ENCODE results near the gene WNT16.

Gene WNT16

GRCh38 chr7:121390109-121390508, 61.3 kb downstream of the WNT16 start:
- H3K4me1 ChIP-seq (ENCODE audit: low read length), result peaks cover 34% of the 10 kb centered on the region
- H3K9me3 ChIP-seq (replicated peaks; ENCODE audit: insufficient read depth, low read length), result no peaks in the 10 kb centered on the region
- no peaks in the 10 kb centered on the region for H3K27me3 ChIP-seq (replicated peaks; ENCODE audit: insufficient read depth, low read length)
- 0 out of 2 replicates have a peak, but pooled peaks cover 10% of the 10 kb centered on the region for H4K20me1 ChIP-seq (ENCODE audit: insufficient read depth, low read length)
- H3K9me2 ChIP-seq (replicated peaks; ENCODE audit: insufficient read depth, low read length), result no peaks in the 10 kb centered on the region
- H3K36me3 ChIP-seq (replicated peaks; ENCODE audit: insufficient read depth, low read length), result peaks cover 6% of the 10 kb centered on the region; the same call in 1 of the 2 replicates
- no peak overlapping the region for H3K4me3 ChIP-seq (ENCODE audit: low read length)
- no peak overlapping the region for H3K4me2 ChIP-seq (ENCODE audit: low read depth, low read length)
- TF ChIP-seq EZH2phosphoT487 (IDR thresholded peaks at IDR 0.05; ENCODE audit: low read length) (no peak), EZH2 (optimal IDR thresholded peaks at IDR 0.05; ENCODE audit: low read depth, low read length) (no peak)
- H3K79me2 ChIP-seq (ENCODE audit: low read length), result peaks cover 99% of the 10 kb centered on the region
- H2AFZ ChIP-seq (ENCODE audit: low read length), result no peak overlapping the region
- no peak overlapping the region for H3K9ac ChIP-seq (ENCODE audit: low read length)
- H3K27ac ChIP-seq (ENCODE audit: low read length), result no peak overlapping the region
- DNase-seq, result no peak
- H3F3A ChIP-seq (ENCODE audit: insufficient read depth, low read length), result peaks cover 18% of the 10 kb centered on the region

DNA sequence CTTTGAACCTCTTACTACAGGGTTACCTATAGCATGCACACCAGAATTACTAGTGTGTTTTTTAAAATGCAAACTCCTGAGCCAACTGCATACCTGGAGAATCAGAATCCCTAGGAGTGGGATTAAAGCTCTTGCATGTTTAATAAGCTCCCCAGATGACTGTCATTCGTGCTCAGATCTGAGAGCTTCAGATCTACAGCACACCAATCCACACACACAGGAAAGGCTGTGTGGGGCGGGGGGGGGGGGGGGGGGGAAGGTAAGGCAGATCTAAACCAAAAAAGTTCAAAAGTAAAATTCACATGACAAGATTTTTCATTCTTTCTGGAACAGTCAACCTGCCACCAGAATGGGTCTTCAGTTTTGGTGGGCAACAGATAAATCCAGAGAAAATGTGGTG, 61.8 kb downstream of the WNT16 start:
- Histone ChIP-seq H3K4me2 (ENCODE audit: low read depth, low read length) (no peak overlapping the region), H4K20me1 (ENCODE audit: insufficient read depth, low read length) (0 out of 2 replicates have a peak, but pooled peaks cover 7% of the 10 kb centered on the region), H3K27me3 (replicated peaks; ENCODE audit: insufficient read depth, low read length) (no peaks in the 10 kb centered on the region), H3F3A (ENCODE audit: insufficient read depth, low read length) (peaks cover 21% of the 10 kb centered on the region), H3K4me3 (ENCODE audit: low read length) (no peak overlapping the region), H3K9me3 (replicated peaks; ENCODE audit: insufficient read depth, low read length) (no peaks in the 10 kb centered on the region), H3K27ac (ENCODE audit: low read length) (no peak overlapping the region), H3K4me1 (ENCODE audit: low read length) (peaks cover 29% of the 10 kb centered on the region), H3K9ac (ENCODE audit: low read length) (no peak overlapping the region), H3K36me3 (replicated peaks; ENCODE audit: insufficient read depth, low read length) (peaks cover 6% of the 10 kb centered on the region; the same call in 1 of the 2 replicates), H2AFZ (ENCODE audit: low read length) (no peak overlapping the region), H3K9me2 (replicated peaks; ENCODE audit: insufficient read depth, low read length) (no peaks in the 10 kb centered on the region), H3K79me2 (ENCODE audit: low read length) (peaks cover 99% of the 10 kb centered on the region)
- TF ChIP-seq EZH2phosphoT487 (IDR thresholded peaks at IDR 0.05; ENCODE audit: low read length) (no peak), EZH2 (optimal IDR thresholded peaks at IDR 0.05; ENCODE audit: low read depth, low read length) (no peak)
- TF ChIP-seq, protein P1, sequence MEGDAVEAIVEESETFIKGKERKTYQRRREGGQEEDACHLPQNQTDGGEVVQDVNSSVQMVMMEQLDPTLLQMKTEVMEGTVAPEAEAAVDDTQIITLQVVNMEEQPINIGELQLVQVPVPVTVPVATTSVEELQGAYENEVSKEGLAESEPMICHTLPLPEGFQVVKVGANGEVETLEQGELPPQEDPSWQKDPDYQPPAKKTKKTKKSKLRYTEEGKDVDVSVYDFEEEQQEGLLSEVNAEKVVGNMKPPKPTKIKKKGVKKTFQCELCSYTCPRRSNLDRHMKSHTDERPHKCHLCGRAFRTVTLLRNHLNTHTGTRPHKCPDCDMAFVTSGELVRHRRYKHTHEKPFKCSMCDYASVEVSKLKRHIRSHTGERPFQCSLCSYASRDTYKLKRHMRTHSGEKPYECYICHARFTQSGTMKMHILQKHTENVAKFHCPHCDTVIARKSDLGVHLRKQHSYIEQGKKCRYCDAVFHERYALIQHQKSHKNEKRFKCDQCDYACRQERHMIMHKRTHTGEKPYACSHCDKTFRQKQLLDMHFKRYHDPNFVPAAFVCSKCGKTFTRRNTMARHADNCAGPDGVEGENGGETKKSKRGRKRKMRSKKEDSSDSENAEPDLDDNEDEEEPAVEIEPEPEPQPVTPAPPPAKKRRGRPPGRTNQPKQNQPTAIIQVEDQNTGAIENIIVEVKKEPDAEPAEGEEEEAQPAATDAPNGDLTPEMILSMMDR (IDR thresholded peaks at IDR 0.05; ENCODE audit: low read length), result no peak
- no peak for DNase-seq
